Bronchial epithelial cell (primary cell): ENCODE results near the gene TMEM259. TPM values are rescaled to one million over a fixed set of nuclear protein-coding genes. Genes with fewer than 3 reads are reported as not detected.

ENCODE experiments used
- DNase-seq: peaks from one replicate; pipeline ENCODE4 v3.0.0-alpha.2; 2010; ENCODE audit warnings: low read depth
- FAIRE-seq: peaks from 2 replicates; lab custom pipeline; 2011; peaks lifted over from hg19 to GRCh38; lab: Jason Lieb, UNC
- H3K27me3 ChIP-seq: 2 replicates; pipeline ENCODE4 v1.5.1; 2011; ENCODE audit warnings: low read length; ENCODE audit not compliant: control insufficient read depth, insufficient read depth
- H3K36me3 ChIP-seq: 2 replicates; pipeline ENCODE4 v1.5.1; 2011; ENCODE audit warnings: low read length; ENCODE audit not compliant: control insufficient read depth, insufficient read depth
- H3K4me3 ChIP-seq: 2 replicates; pipeline ENCODE4 v1.5.1; 2011; ENCODE audit warnings: mild to moderate bottlenecking, low read depth, low read length, control low read depth
- CTCF ChIP-seq: IDR thresholded peaks from 2 replicates; pipeline ENCODE4 v1.5.1; 2011; ENCODE audit warnings: mild to moderate bottlenecking, moderate library complexity, low read length, control low read depth, inconsistent platforms; ENCODE audit not compliant: insufficient read depth, severe bottlenecking
- total RNA-seq: library from RNA; depleted of rRNA; stranded (reverse); fragments of >200 nt; gene quantifications from 2 replicates; pipeline ENCODE4 v1.2.1, GENCODE V29; 2014

Gene TMEM259
- total RNA-seq, 1 donor from 2014 or later, result 54.8 TPM

- FAIRE-seq (no peak), DNase-seq (no peak)
- Histone ChIP-seq H3K36me3 (peaks cover 4% of the 10 kb centered on the region), H3K27me3 (no peaks in the 10 kb centered on the region), H3K4me3 (no peak overlapping the region)
- TF ChIP-seq CTCF, result no peak
Measured at GRCh38 chr19:1047696-1048147, 26.8 kb upstream of the TMEM259 start.

GRCh38 chr19:1046836-1047695 is 26.1 kb upstream of the TMEM259 start:
- no peak for TF ChIP-seq CTCF
- H3K36me3 ChIP-seq, result peaks cover 5% of the 10 kb centered on the region
- no peak overlapping the region for H3K4me3 ChIP-seq
- no peak for FAIRE-seq
- no peaks in the 10 kb centered on the region for H3K27me3 ChIP-seq
- no peak for DNase-seq

- Histone ChIP-seq H3K27me3 (no peaks in the 10 kb centered on the region), H3K36me3 (peaks cover 5% of the 10 kb centered on the region), H3K4me3 (no peak overlapping the region)
- TF ChIP-seq CTCF, result no peak
- no peak for FAIRE-seq
- no peak for DNase-seq
Measured at GRCh38 chr19:1046117-1046626, 25.2 kb upstream of the TMEM259 start.

GRCh38 chr19:1045247-1045603 is 24.3 kb upstream of the TMEM259 start:
- TF ChIP-seq CTCF, result no peak
- DNase-seq (peak; percentile 13), FAIRE-seq (no peak)
- H3K36me3 ChIP-seq, result peaks cover 5% of the 10 kb centered on the region
- no peak overlapping the region for H3K4me3 ChIP-seq
- no peaks in the 10 kb centered on the region for H3K27me3 ChIP-seq

- no peak for DNase-seq
- no peak for FAIRE-seq
- no peak for TF ChIP-seq CTCF
- Histone ChIP-seq H3K4me3 (no peak overlapping the region), H3K27me3 (no peaks in the 10 kb centered on the region), H3K36me3 (peaks cover 9% of the 10 kb centered on the region)
Measured at GRCh38 chr19:1042689-1043511, 22.0 kb upstream of the TMEM259 start.
